ENCODE results near the gene TRIM47.

The TRIM47 gene

DNA sequence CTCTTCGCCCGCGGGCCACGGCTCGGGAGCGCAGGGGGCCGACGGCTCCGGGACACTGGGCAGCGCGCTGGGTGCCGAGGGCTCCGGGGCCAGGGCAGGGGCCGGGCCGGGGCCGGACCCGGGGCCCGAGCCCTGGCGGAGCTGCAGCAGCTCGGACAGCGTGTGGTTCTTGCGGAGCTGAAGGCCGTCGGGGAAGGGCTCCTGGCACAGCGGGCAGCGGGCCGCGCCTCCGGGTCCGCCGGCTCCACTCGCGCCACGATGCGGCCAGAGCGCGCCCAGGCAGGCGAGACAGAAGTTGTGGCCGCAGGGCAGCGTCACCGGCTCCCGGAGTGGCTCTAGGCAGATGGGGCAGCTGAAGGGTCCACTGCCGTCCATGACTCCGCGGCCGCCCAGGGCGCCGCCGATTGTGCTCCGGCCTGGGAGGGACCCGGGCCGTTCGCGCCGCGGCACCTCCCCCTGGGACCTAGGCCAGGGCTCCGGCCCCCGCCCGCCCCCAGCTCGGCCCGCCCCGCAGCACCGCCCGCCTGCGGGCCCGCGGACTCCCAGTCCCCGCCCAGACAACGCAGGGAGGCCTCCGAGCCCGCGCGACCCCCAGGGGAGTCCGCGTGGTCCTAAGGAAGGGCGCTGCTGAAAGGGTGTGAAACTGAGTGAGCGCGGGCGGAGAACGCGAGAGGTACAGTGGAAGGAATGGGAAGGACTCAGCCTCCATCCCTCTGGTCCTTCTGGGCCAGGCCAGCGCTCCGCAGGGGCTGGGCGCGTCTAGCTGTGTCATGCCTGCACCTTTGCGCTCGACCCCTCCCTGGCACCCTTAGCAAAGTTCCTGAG, at the start of gene TRIM47:
Gene TRIM47, minus strand, starts transcription at position 408 of the 825 bp plus-strand sequence. Its CDS starts 33 bp downstream, at position 375.
- no peak for DNase-seq (ENCODE audit: low read depth in 2 of 2)

GRCh38 chr17:75927286-75927922, 49.0 kb upstream of the TRIM47 start:
- no peak for DNase-seq (ENCODE audit: low read depth in 2 of 2)

DNA sequence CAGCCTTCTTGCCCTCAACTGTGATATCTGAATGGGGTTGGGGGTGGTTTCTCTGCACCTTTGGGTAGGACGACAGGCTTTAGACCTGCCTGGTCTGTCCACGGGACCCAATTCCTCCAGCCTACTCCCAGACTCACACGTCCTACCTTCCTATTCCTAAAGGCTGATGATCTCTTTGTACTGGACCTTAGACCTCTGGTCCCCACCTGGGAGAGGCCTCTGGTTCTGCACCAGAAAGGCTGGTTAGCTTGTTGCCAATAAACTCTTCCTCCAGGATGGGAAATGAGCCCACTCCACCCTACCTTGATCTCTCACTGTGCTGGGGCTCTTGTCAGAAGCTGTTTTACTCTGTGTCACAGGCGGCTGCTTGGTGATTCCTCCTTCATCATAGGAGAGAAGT, 48.1 kb upstream of the TRIM47 start:
- DNase-seq (ENCODE audit: low read depth in 2 of 2): no peak

DNA sequence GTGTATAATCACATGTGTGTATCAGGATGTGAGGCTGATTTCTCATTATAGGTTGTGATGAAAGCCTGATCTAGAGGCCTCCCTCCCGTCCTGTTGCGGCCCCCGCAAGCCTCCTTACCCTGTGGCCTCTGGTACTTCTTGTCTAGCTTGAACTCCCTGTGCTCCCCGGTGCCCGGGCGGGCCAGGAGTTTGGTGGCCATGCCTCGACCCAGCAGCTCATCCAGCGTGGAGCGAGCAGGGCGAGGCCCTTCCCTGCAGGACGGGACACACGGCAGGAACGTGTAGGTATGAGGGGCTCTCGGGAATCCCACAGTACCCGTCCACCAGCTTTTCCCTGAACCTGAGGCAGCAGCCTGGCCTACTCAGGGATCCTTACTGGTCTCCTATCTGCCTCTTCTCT, 47.5 kb upstream of the TRIM47 start:
- no peak for DNase-seq (ENCODE audit: low read depth in 2 of 2)

GRCh38 chr17:75925103-75925502, 46.7 kb upstream of the TRIM47 start:
- no peak for DNase-seq (ENCODE audit: low read depth in 2 of 2)

DNA sequence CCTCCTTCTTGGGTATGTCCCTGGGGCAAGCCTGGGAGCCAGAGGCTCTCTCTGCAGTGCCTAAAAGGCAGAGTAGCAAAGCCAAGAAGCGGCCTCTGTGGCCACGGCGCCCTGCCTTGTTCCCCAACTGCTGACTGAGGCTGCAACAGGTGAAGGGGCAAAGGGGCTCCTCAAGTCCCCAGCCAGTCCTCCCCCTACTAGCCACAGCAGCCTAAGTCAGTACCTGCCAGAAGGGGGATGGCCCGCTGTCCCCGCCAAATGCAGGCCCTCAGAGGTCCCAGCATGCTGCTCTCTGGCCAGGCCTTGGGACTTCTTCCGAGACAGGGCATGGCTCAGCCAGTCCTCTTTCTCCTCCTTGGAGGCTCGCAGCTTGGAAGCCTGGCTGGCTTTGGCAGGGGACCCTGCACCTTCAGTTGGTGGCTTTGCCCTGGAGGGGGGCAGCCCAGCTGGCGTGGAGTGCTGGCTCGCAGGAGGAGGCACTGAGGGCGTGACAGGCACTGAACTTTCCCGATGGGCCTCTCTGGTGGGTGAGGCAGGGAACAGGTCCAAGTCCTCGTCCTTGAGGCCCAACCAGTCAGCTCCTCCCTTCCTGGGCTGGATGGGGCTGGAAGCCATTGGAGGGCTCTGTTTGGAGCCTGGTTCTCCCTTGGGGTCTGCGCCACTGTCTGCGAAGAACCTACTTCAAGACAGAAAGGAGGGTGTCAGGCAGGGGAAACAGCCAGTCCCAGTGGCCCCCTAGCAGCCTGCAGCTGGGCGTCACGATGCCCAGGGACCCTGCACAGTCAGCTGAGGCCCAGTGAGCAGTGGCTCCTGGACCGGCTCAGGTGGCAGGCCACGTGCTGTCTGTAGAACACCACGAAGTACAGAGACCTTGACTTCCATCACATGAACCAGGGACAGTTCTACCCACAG, 44.8 kb upstream of the TRIM47 start:
- DNase-seq (ENCODE audit: low read depth in 2 of 2): no peak

DNA sequence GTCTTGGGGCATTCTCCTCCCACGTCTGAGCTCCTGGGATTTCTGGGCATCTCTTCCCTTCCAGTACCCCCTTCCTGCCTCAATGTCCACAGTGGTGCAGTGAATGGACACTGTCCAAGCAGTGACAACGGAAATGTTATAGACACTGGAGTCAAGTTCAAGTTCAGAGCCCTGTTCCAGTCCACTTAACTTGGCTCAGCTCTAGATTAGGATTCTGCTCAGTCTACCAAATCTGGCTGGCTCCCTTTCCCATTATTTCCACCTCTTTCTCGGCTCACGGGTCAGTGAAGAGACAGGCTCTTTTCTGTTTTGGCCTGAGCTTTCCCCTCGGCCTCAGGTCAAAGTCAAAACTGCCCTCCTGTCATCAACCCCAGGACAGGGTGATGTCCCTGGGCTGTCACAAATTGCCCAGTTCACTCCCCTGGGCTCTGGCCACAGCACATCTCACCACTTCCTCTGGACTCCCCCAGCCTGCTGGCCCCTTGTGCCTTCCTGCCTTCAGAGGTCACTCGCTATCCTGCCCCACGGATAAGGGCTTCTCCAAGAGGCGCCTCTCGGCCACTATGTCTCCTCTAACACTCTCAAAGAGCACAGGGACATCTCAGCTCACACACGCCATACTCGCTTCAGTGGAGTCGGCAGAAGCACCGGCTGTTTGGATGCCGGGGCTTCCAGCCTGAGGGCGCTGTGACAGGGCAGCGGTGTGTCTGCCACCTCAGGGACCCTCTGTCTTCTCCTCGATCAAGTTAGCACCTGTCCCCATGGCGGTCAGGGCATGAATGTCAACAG, 44.0 kb upstream of the TRIM47 start:
- DNase-seq (ENCODE audit: low read depth in 2 of 2): no peak

DNA sequence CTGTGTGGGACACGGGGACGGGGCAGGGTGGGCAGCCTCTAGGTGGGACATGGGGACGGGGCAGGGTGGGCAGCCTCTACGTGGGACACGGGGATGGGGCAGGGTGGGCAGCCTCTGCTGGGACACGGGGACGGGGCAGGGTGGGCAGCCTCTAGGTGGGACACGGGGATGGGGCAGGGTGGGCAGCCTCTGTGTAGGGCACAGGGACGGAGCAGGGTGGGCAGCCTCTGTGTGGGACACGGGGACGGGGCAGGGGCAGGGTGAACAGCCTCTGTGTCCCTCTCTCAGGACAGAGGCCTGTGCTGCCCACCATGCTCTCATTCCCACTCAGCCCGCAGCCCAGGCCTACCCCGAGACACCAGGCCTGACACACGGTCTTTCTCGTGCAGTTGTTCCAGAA, 43.2 kb upstream of the TRIM47 start:
- DNase-seq (ENCODE audit: low read depth in 2 of 2): no peak

GRCh38 chr17:75920045-75920560, 41.7 kb upstream of the TRIM47 start:
- no peak for DNase-seq (ENCODE audit: low read depth in 2 of 2)

GRCh38 chr17:75919611-75920010, 41.2 kb upstream of the TRIM47 start:
- DNase-seq (ENCODE audit: low read depth in 2 of 2): no peak

DNA sequence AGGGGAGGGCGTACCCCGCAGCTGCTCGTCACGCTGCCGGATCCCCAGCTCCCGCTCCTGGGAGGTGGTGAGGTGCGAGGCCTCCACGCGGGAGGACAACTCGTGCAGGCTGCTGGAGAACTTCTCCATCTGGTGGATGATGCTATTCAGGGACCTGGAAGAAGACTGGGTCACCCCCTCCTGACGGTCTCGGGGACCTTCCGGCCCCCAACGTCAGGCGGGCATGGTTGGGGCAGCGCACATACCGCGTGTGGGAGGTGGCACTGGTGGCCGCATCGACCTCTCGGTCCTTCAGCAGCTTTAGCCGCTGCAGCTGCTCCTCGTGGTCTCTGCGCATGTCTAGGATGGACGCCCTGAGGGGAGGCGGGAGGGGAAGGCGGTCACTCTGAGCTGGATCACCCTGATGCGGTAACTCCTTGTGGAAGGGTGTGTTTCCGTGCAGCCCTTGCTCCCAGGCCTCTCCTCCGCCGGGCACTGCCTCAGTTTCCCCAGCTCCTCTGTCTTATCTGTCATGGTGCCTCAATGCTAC, 39.6 kb upstream of the TRIM47 start:
- no peak for DNase-seq (ENCODE audit: low read depth in 2 of 2)

- no peak for DNase-seq (ENCODE audit: low read depth in 2 of 2)
These were observed 38.9 kb upstream of the TRIM47 start for GRCh38 chr17:75917141-75917916.

- no peak for DNase-seq (ENCODE audit: low read depth in 2 of 2)
These were observed 36.9 kb upstream of the TRIM47 start for GRCh38 chr17:75915268-75915667.

DNA sequence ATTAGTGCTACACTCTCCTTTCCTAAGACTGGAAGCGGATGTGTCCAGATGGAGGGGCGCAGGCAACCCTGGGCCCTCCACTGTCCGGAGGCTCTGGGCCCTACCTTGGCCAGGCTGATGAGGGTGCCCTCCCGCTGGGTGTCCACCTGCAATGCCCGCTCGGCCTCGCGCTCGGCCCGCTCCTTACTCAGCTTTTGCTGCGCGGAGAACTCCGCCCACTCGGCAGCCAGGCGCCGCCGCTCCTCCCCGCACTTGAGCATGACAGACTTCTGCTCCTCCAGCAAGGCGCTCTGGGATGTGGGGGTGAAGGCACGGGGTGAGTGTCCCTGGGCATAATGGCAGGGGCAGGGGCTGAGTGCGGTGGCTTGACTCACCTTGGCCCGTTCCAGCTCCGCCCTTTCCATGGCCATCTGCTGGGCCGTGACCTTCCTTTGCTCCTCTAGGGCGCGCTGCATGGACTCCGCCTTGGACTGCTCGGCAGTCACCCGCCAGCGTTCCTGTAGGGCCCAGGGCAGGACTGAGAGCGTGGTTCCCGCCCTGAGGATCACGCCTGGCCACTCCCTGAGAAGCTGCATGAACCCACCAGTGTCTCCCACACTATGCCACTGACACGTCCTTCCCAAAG, 36.4 kb upstream of the TRIM47 start:
- DNase-seq (ENCODE audit: low read depth in 2 of 2): no peak

DNA sequence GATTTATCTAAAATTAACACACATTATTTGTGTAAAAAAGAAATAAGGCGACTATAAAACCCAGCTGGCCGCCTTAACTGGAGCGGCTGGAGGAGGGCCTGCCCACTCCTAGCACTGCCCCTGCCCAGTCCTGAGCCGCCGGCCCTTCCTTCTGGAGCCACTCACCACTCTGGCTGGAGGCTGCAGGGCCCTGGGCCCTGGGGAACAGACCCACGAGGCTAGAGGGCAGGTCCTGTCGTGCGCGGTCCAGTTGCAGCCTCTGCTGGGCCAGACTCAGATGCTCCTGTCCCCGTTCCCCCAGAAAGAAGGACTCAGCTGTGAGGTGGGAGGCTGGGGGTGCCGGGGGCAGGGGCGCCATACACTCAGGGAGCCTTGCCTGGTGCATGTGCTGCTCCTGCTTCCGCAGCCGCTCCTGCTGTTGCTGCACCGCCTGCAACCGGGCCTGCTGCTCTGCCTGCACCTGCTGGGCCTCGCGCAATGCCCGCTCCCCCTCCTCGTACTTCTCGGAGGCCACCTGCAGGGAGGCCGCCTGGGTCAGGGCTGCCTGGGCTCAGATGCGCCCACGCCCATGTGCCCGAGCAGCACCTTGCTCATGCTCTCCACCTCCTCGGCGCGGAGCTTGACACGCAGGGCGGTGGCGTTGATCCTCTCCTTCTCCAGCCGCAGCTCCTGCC, 35.3 kb upstream of the TRIM47 start:
- no peak for DNase-seq (ENCODE audit: low read depth in 2 of 2)

- DNase-seq (ENCODE audit: low read depth in 2 of 2): no peak
These were observed 32.3 kb upstream of the TRIM47 start for GRCh38 chr17:75910699-75911098.

DNA sequence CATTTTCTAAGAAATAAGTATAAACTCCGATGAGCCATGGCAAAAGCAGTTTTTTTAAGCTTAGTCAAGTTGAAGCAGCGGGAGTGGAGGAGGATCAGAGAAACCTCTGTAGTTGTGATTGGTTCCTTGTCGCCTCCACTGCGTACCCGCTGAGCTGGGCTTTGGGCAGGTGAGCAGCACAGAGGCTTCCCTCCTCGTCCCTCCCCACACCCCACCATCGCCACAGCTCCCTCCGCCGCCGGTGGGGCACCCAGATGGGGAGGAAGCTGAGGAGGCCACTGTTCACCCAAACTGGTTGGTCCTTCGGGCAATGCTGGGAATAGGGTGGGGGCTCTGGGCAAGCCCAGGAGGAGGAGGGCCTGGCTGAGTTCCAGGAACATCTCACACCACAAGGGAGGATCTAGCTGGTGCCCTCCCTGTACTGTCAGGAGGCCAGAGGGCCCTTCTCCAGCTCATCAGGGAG, 31.5 kb upstream of the TRIM47 start:
- no peak for DNase-seq (ENCODE audit: low read depth in 2 of 2)

DNA sequence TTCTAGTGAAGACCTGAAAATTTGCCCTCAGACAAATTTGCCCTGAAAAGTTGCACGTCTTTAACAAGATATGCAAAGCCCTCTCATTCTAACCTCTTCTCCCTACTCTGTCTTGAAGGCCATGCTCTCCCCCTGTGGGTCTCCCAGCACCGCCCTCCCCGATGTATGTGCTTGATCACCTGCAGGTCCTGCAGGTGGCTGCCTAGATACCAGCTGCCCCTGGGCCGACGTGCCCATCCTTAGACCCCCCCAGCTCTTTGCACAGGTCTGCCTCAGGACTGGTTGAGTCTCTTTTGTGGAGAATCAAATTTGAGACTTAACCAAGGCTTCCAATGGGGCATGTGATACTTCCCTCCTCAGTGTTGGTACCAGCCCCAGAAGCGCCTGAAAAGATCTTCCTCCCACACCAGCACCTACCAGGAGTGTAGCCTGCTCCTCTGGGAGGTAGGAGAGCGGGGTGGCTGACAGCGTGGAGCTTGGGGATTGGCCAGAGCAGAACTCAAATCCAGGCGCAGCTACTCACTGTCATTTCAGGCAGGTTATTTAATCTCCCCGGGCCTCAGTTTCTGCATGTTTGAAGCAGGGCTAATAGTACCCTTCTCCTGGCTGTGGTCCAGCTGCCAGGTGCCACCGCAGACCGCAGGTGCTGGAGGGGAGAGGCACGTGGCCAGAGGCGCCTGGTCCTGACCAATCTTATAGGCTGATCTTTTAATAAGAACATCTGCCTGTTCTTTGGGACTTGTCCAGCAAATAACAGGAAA, 30.9 kb upstream of the TRIM47 start:
- no peak for DNase-seq (ENCODE audit: low read depth in 2 of 2)
